HEK293 (cell line): ENCODE data around the gene TNNI3.

Experiments used
- CTCF ChIA-PET: fragments of 350-600 bp; formaldehyde crosslinking; extraction: SDS; loops from one replicate; lab custom pipeline; 2021; ENCODE audit warnings: antibody characterized with exemption; lab: Yijun Ruan, JAX
- POLR2A ChIA-PET: fragments of 300-600 bp; formaldehyde crosslinking; extraction: SDS; loops from one replicate; lab custom pipeline; 2020; ENCODE audit warnings: antibody characterized with exemption, inconsistent platforms; lab: Yijun Ruan, JAX
- H3K27ac ChIP-seq: fragments of 200-500 bp; sonication (Bioruptor generic); 2 replicates; pipeline ENCODE4 v1.5.1; 2014; ENCODE audit warnings: low read depth, low read length, control low read depth, inconsistent platforms; ENCODE audit errors: extremely low read depth
- H3K36me3 ChIP-seq, 2 experiments: fragments of 200-500 bp in 1 of 2; sonication (Bioruptor generic) in 1 of 2; 1 replicate in 1 of 2; 2 replicates in 1 of 2; pipeline ENCODE4 v1.5.1; 2014 to 2017; ENCODE audit warnings: inconsistent platforms in 2 of 2, low read length in 2 of 2; ENCODE audit not compliant: control insufficient read depth in 2 of 2, insufficient read depth in 1 of 2
- H3K4me1 ChIP-seq: fragments of 200-500 bp; sonication (Bioruptor generic); 2 replicates; pipeline ENCODE4 v1.5.1; 2014; ENCODE audit warnings: mild to moderate bottlenecking, low read length, inconsistent platforms; ENCODE audit not compliant: control insufficient read depth, insufficient read depth
- H3K4me3 ChIP-seq: 2 replicates; pipeline ENCODE4 v1.5.1; 2011; ENCODE audit warnings: low read depth, mild to moderate bottlenecking, control low read depth, low read length, moderate library complexity
- H3K9me3 ChIP-seq: fragments of 200-500 bp; sonication (Bioruptor generic); 2 replicates; pipeline ENCODE4 v1.5.1; 2014; ENCODE audit warnings: low read depth, low read length, inconsistent platforms; ENCODE audit not compliant: control insufficient read depth, insufficient read depth
- KLF16 ChIP-seq: fragments of 450-650 bp; formaldehyde crosslinking; IDR thresholded peaks from 2 replicates; pipeline ENCODE4 v1.5.1; 2017; ENCODE audit warnings: missing biosample characterization, missing genetic modification characterization
- REST ChIP-seq: fragments of 450-650 bp; formaldehyde crosslinking; IDR thresholded peaks from 2 replicates; pipeline ENCODE4 v1.5.1; 2016; ENCODE audit warnings: missing biosample characterization, missing genetic modification characterization
- SP7 ChIP-seq: fragments of 450-650 bp; formaldehyde crosslinking; IDR thresholded peaks from 2 replicates; pipeline ENCODE4 v1.5.1; 2016; ENCODE audit warnings: missing biosample characterization, missing genetic modification characterization
- ZBTB11 ChIP-seq: fragments of 450-650 bp; formaldehyde crosslinking; conservative IDR thresholded peaks from 2 replicates; pipeline ENCODE4 v1.5.1; 2016; ENCODE audit warnings: low read depth, missing biosample characterization, missing genetic modification characterization
- ZBTB26 ChIP-seq: fragments of 450-650 bp; formaldehyde crosslinking; optimal IDR thresholded peaks from 2 replicates; pipeline ENCODE3; 2016; ENCODE audit warnings: missing biosample characterization, mild to moderate bottlenecking, missing genetic modification characterization
- ZBTB44 ChIP-seq: fragments of 450-650 bp; IDR thresholded peaks from 2 replicates; pipeline ENCODE4 v1.5.1; 2018; ENCODE audit warnings: missing biosample characterization, mild to moderate bottlenecking, missing genetic modification characterization
- ZNF10 ChIP-seq: fragments of 450-650 bp; formaldehyde crosslinking; IDR thresholded peaks from 2 replicates; pipeline ENCODE4 v1.5.1; 2017; ENCODE audit warnings: missing biosample characterization, missing genetic modification characterization
- ZNF112 ChIP-seq: fragments of 450-650 bp; formaldehyde crosslinking; IDR thresholded peaks from 2 replicates; pipeline ENCODE4 v1.5.0; 2017; ENCODE audit warnings: missing biosample characterization, missing genetic modification characterization
- ZNF19 ChIP-seq: fragments of 450-650 bp; formaldehyde crosslinking; IDR thresholded peaks from 2 replicates; pipeline ENCODE4; 2016; ENCODE audit warnings: missing biosample characterization, missing genetic modification characterization, low read depth
- ZNF214 ChIP-seq: fragments of 450-650 bp; formaldehyde crosslinking; IDR thresholded peaks from 2 replicates; pipeline ENCODE4 v1.5.1; 2017; ENCODE audit warnings: missing biosample characterization, mild to moderate bottlenecking, missing genetic modification characterization, borderline replicate concordance
- ZNF302 ChIP-seq: fragments of 450-650 bp; formaldehyde crosslinking; IDR thresholded peaks from 2 replicates; pipeline ENCODE4 v1.5.1; 2016; ENCODE audit warnings: missing biosample characterization, missing genetic modification characterization, low read depth
- ZNF341 ChIP-seq: fragments of 450-650 bp; formaldehyde crosslinking; IDR thresholded peaks from 2 replicates; pipeline ENCODE4; 2016; ENCODE audit warnings: low read depth, missing biosample characterization, missing genetic modification characterization
- ZNF366 ChIP-seq: fragments of 450-650 bp; formaldehyde crosslinking; conservative IDR thresholded peaks from 2 replicates; pipeline ENCODE4 v1.5.1; 2016; ENCODE audit warnings: missing biosample characterization, missing genetic modification characterization
- ZNF473 ChIP-seq: fragments of 450-650 bp; formaldehyde crosslinking; IDR thresholded peaks from 2 replicates; pipeline ENCODE4 v1.5.1; 2017; ENCODE audit warnings: missing biosample characterization, missing genetic modification characterization
- ZNF544 ChIP-seq: fragments of 450-650 bp; formaldehyde crosslinking; IDR thresholded peaks from 2 replicates; pipeline ENCODE4 v1.5.0; 2017; ENCODE audit warnings: missing biosample characterization, missing genetic modification characterization
- ZNF596 ChIP-seq: fragments of 450-650 bp; IDR thresholded peaks from 2 replicates; pipeline ENCODE4 v1.5.0; 2018; ENCODE audit warnings: missing biosample characterization, mild to moderate bottlenecking, missing genetic modification characterization, moderate library complexity
- ZNF704 ChIP-seq: fragments of 450-650 bp; formaldehyde crosslinking; IDR thresholded peaks from 2 replicates; pipeline ENCODE4 v1.5.1; 2016; ENCODE audit warnings: missing biosample characterization, missing genetic modification characterization
- ZNF785 ChIP-seq: fragments of 450-650 bp; formaldehyde crosslinking; IDR thresholded peaks from 2 replicates; pipeline ENCODE4 v1.5.1; 2016; ENCODE audit warnings: missing biosample characterization, missing genetic modification characterization
- ZSCAN16 ChIP-seq: fragments of 450-650 bp; formaldehyde crosslinking; IDR thresholded peaks from 2 replicates; pipeline ENCODE4 v1.5.1; 2016; ENCODE audit warnings: missing biosample characterization, missing genetic modification characterization
- ZSCAN18 ChIP-seq: fragments of 450-650 bp; formaldehyde crosslinking; IDR thresholded peaks from 2 replicates; pipeline ENCODE4 v1.5.1; 2016; ENCODE audit warnings: missing biosample characterization, missing genetic modification characterization

The TNNI3 gene

GRCh38 chr19:55165952-55166529 lies 8.5 kb upstream of the TNNI3 start (continued):
- TF ChIP-seq ZNF544 (tag by site-specific recombination): no peak
- TF ChIP-seq ZNF214 (tag by site-specific recombination): no peak
- TF ChIP-seq ZBTB44 (tag by site-specific recombination): no peak
- no peak for TF ChIP-seq ZNF473
- TF ChIP-seq ZNF596: no peak
- no peak for TF ChIP-seq ZSCAN16 (tag by site-specific recombination)
- TF ChIP-seq ZNF10 (tag by site-specific recombination): no peak
- 0 out of 2 replicates have a peak, but pooled peaks have one; percentile 14 for TF ChIP-seq KLF16 (tag by site-specific recombination)
- peak; percentile 25; the same call in 1 of the 2 replicates for TF ChIP-seq SP7 (tag by site-specific recombination)
- TF ChIP-seq, all 188 proteins: peak for 31

GRCh38 chr19:55161571-55162322 lies 4.2 kb upstream of the TNNI3 start:
- ChIA-PET CTCF (interaction anchor here (1.1 to 4.5 kb wide), 5 partner anchors 9 to 445 kb away, joined by 3 to 107 read pairs (median 4); no protein-coding TSS in a partner anchor), POLR2A (no interaction called here)
- peaks cover 6% of the 10 kb centered on the region for H3K4me1 ChIP-seq
- no peak overlapping the region for H3K27ac ChIP-seq
- no peaks in the 10 kb centered on the region for H3K36me3 ChIP-seq
- no peaks in the 10 kb centered on the region for H3K9me3 ChIP-seq
- H3K4me3 ChIP-seq: no peak overlapping the region
- TF ChIP-seq ZNF19: no peak
- no peak for TF ChIP-seq ZBTB26 (tag by site-specific recombination)
- TF ChIP-seq ZBTB11 (tag by site-specific recombination): no peak
- no peak for TF ChIP-seq ZSCAN18 (tag by site-specific recombination)
- no peak for TF ChIP-seq ZNF112 (tag by site-specific recombination)
- TF ChIP-seq REST: no peak
- TF ChIP-seq ZNF366 (tag by site-specific recombination): no peak
- TF ChIP-seq ZNF341: no peak
- no peak for TF ChIP-seq ZNF704 (tag by site-specific recombination)
- no peak for TF ChIP-seq ZNF785
- TF ChIP-seq ZNF302 (tag by site-specific recombination): no peak
